ENCODE results near the gene ESR2.

Gene ESR2

GRCh38 chr14:64080452-64080851 is 213.7 kb downstream of the ESR2 start:
- Histone ChIP-seq H3K4me3 (ENCODE audit: low read depth, low read length) (no peak overlapping the region), H2AFZ (no peak overlapping the region), H3K9ac (no peak overlapping the region), H3K27me3 (ENCODE audit: control insufficient read depth, insufficient read depth, low read length) (no peaks in the 10 kb centered on the region), H3K79me2 (no peaks in the 10 kb centered on the region), H3K36me3 (ENCODE audit: control insufficient read depth, insufficient read depth, low read length) (no peaks in the 10 kb centered on the region), H3K4me1 (no peaks in the 10 kb centered on the region), H3K4me2 (ENCODE audit: low read length) (no peak overlapping the region), H3K27ac (no peak overlapping the region), H3K9me3 (ENCODE audit: control insufficient read depth, low read length) (no peaks in the 10 kb centered on the region)
- TF ChIP-seq, protein P1, sequence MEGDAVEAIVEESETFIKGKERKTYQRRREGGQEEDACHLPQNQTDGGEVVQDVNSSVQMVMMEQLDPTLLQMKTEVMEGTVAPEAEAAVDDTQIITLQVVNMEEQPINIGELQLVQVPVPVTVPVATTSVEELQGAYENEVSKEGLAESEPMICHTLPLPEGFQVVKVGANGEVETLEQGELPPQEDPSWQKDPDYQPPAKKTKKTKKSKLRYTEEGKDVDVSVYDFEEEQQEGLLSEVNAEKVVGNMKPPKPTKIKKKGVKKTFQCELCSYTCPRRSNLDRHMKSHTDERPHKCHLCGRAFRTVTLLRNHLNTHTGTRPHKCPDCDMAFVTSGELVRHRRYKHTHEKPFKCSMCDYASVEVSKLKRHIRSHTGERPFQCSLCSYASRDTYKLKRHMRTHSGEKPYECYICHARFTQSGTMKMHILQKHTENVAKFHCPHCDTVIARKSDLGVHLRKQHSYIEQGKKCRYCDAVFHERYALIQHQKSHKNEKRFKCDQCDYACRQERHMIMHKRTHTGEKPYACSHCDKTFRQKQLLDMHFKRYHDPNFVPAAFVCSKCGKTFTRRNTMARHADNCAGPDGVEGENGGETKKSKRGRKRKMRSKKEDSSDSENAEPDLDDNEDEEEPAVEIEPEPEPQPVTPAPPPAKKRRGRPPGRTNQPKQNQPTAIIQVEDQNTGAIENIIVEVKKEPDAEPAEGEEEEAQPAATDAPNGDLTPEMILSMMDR (IDR thresholded peaks at IDR 0.05), result no peak

GRCh38 chr14:64075613-64076005 is 218.6 kb downstream of the ESR2 start:
- Histone ChIP-seq H3K4me2 (ENCODE audit: low read length) (no peak overlapping the region), H3K9ac (no peak overlapping the region), H3K4me1 (no peaks in the 10 kb centered on the region), H3K9me3 (ENCODE audit: control insufficient read depth, low read length) (no peaks in the 10 kb centered on the region), H3K27ac (no peak overlapping the region), H3K27me3 (ENCODE audit: control insufficient read depth, insufficient read depth, low read length) (no peaks in the 10 kb centered on the region), H3K79me2 (no peaks in the 10 kb centered on the region), H3K36me3 (ENCODE audit: control insufficient read depth, insufficient read depth, low read length) (no peaks in the 10 kb centered on the region), H3K4me3 (ENCODE audit: low read depth, low read length) (no peak overlapping the region), H2AFZ (no peak overlapping the region)
- TF ChIP-seq, protein P1 (IDR thresholded peaks at IDR 0.05), result no peak

- TF ChIP-seq, protein P1 (IDR thresholded peaks at IDR 0.05), result no peak
- no peaks in the 10 kb centered on the region for H3K9me3 ChIP-seq (ENCODE audit: control insufficient read depth, low read length)
- no peaks in the 10 kb centered on the region for H3K4me1 ChIP-seq
- no peak overlapping the region for H3K9ac ChIP-seq
- H3K4me2 ChIP-seq (ENCODE audit: low read length), result no peak overlapping the region
- H3K36me3 ChIP-seq (ENCODE audit: control insufficient read depth, insufficient read depth, low read length), result no peaks in the 10 kb centered on the region
- no peak overlapping the region for H2AFZ ChIP-seq
- H3K27ac ChIP-seq, result no peak overlapping the region
- no peaks in the 10 kb centered on the region for H3K79me2 ChIP-seq
- H3K27me3 ChIP-seq (ENCODE audit: control insufficient read depth, insufficient read depth, low read length), result no peaks in the 10 kb centered on the region
- no peak overlapping the region for H3K4me3 ChIP-seq (ENCODE audit: low read depth, low read length)
Observed at GRCh38 chr14:64074961-64075612, 219.1 kb downstream of the ESR2 start.

GRCh38 chr14:64069634-64070359 is 224.4 kb downstream of the ESR2 start:
- H2AFZ ChIP-seq, result no peak overlapping the region
- no peak overlapping the region for H3K27ac ChIP-seq
- no peaks in the 10 kb centered on the region for H3K36me3 ChIP-seq (ENCODE audit: control insufficient read depth, insufficient read depth, low read length)
- TF ChIP-seq, protein P1 (IDR thresholded peaks at IDR 0.05), result no peak
- no peak overlapping the region for H3K4me3 ChIP-seq (ENCODE audit: low read depth, low read length)
- H3K4me2 ChIP-seq (ENCODE audit: low read length), result no peak overlapping the region
- H3K9me3 ChIP-seq (ENCODE audit: control insufficient read depth, low read length), result no peaks in the 10 kb centered on the region
- H3K4me1 ChIP-seq, result no peaks in the 10 kb centered on the region
- no peak overlapping the region for H3K9ac ChIP-seq
- H3K79me2 ChIP-seq, result no peaks in the 10 kb centered on the region
- H3K27me3 ChIP-seq (ENCODE audit: control insufficient read depth, insufficient read depth, low read length), result no peaks in the 10 kb centered on the region
